Smooth muscle cell (in vitro differentiated cells): ENCODE measurements around the gene DNMT1. TPM values are rescaled to one million over a fixed set of nuclear protein-coding genes. Genes with fewer than 3 reads are reported as not detected.

Source experiments
- DNase-seq: peaks from one replicate; lab custom pipeline; 2025; ENCODE audit not compliant: unreplicated experiment; lab: John Stamatoyannopoulos, UW
- H2AFZ ChIP-seq: fragments of 200-600 bp; sonication (generic); 2 replicates; pipeline ENCODE4 v1.6.0; 2016; ENCODE audit warnings: antibody characterized with exemption, low read depth, mild to moderate bottlenecking
- H3F3A ChIP-seq: fragments of 200-600 bp; sonication (generic); 2 replicates; pipeline ENCODE4 v1.6.0; 2017; ENCODE audit warnings: antibody characterized with exemption, low read depth
- H3K27ac ChIP-seq: fragments of 200-600 bp; sonication (generic); 2 replicates; pipeline ENCODE4 v1.5.1; 2016; ENCODE audit warnings: low read depth, mild to moderate bottlenecking
- H3K27me3 ChIP-seq: fragments of 200-600 bp; sonication (generic); 2 replicates; pipeline ENCODE4 v1.6.1; 2016; ENCODE audit warnings: low read depth, mild to moderate bottlenecking
- H3K36me3 ChIP-seq: fragments of 200-600 bp; sonication (generic); 2 replicates; pipeline ENCODE4 v1.5.1; 2016; ENCODE audit warnings: low read depth
- H3K4me1 ChIP-seq: fragments of 200-600 bp; sonication (generic); 2 replicates; pipeline ENCODE4 v1.5.1; 2016; ENCODE audit warnings: low read depth
- H3K4me2 ChIP-seq: fragments of 200-600 bp; sonication (generic); 2 replicates; pipeline ENCODE4 v1.6.0; 2016; ENCODE audit warnings: mild to moderate bottlenecking
- H3K4me3 ChIP-seq: fragments of 200-600 bp; sonication (generic); 2 replicates; pipeline ENCODE4 v1.5.1; 2016; ENCODE audit warnings: mild to moderate bottlenecking
- H3K79me2 ChIP-seq: fragments of 200-600 bp; sonication (generic); 2 replicates; pipeline ENCODE4 v1.6.0; 2016; ENCODE audit warnings: low read depth, mild to moderate bottlenecking
- H3K9ac ChIP-seq: fragments of 200-600 bp; sonication (generic); 2 replicates; pipeline ENCODE4 v1.6.0; 2016; ENCODE audit warnings: low read depth
- H3K9me3 ChIP-seq: fragments of 200-600 bp; sonication (generic); replicated peaks from 2 replicates; pipeline ENCODE4 v1.5.1; 2016; ENCODE audit warnings: low read depth
- H4K20me1 ChIP-seq: fragments of 200-600 bp; sonication (generic); 2 replicates; pipeline ENCODE4 v1.6.0; 2016; ENCODE audit warnings: low read depth
- whole genome bisulfite sequencing: methylation state at CpG from one replicate; pipeline ENCODE4 v1.1.7; 2016; ENCODE audit warnings: low lambda C conversion rate; 5-methylcytosine and 5-hydroxymethylcytosine counted together
- polyA plus RNA-seq: library from polyadenylated mRNA; unstranded; fragments of >200 nt; fragmentation: Nextera tagmentation; extraction: Ambion mirVana; gene quantifications from 2 replicates; pipeline ENCODE4 v1.2.1, GENCODE V29; 2016
- total RNA-seq: library from RNA; depleted of rRNA; stranded (reverse); fragments of >200 nt; gene quantifications from 2 replicates; pipeline ENCODE4 v1.2.3, GENCODE V29; 2014
- TF ChIP-seq, protein P1 (sequence below): fragments of 200-600 bp; sonication (generic); IDR thresholded peaks from 2 replicates; pipeline ENCODE4 v1.5.1; 2017; ENCODE audit warnings: borderline replicate concordance, mild to moderate bottlenecking, antibody characterized with exemption; ENCODE audit not compliant: insufficient read depth, poor library complexity, severe bottlenecking

DNMT1 gene
- total and polyA plus RNA-seq, 2 experiments from 2014 or later = 39.5 to 56.7 TPM

DNA sequence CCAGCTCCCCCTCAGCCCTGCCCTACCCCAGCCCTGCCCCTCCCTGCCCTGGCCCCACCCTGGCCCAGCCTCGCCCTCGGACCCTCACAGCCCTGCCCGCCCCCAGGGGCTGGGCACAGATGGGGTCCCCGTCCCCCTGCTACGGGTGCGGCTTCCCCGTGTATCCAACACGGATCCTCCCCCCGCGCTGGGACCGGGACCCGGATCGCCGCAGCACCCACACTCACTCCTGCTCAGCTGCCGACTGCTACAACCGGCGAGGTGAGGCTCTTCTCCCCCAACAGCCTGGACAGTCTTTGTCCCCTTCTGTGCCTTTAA, 103.4 kb downstream of the DNMT1 start:
- Histone ChIP-seq H3K36me3 (no peaks in the 10 kb centered on the region), H3K4me2 (no peak overlapping the region), H3K4me3 (no peak overlapping the region), H2AFZ (no peak overlapping the region), H3K27ac (no peak overlapping the region), H3F3A (peaks cover 9% of the 10 kb centered on the region), H3K79me2 (no peaks in the 10 kb centered on the region), H3K9ac (no peak overlapping the region), H3K4me1 (no peaks in the 10 kb centered on the region), H3K9me3 (no peaks in the 10 kb centered on the region), H4K20me1 (no peaks in the 10 kb centered on the region), H3K27me3 (no peaks in the 10 kb centered on the region)
- 96% methylated on average over 11 of the region's 17 CpGs for WGBS
- TF ChIP-seq, protein P1, sequence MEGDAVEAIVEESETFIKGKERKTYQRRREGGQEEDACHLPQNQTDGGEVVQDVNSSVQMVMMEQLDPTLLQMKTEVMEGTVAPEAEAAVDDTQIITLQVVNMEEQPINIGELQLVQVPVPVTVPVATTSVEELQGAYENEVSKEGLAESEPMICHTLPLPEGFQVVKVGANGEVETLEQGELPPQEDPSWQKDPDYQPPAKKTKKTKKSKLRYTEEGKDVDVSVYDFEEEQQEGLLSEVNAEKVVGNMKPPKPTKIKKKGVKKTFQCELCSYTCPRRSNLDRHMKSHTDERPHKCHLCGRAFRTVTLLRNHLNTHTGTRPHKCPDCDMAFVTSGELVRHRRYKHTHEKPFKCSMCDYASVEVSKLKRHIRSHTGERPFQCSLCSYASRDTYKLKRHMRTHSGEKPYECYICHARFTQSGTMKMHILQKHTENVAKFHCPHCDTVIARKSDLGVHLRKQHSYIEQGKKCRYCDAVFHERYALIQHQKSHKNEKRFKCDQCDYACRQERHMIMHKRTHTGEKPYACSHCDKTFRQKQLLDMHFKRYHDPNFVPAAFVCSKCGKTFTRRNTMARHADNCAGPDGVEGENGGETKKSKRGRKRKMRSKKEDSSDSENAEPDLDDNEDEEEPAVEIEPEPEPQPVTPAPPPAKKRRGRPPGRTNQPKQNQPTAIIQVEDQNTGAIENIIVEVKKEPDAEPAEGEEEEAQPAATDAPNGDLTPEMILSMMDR = no peak
- DNase-seq = no peak

DNA sequence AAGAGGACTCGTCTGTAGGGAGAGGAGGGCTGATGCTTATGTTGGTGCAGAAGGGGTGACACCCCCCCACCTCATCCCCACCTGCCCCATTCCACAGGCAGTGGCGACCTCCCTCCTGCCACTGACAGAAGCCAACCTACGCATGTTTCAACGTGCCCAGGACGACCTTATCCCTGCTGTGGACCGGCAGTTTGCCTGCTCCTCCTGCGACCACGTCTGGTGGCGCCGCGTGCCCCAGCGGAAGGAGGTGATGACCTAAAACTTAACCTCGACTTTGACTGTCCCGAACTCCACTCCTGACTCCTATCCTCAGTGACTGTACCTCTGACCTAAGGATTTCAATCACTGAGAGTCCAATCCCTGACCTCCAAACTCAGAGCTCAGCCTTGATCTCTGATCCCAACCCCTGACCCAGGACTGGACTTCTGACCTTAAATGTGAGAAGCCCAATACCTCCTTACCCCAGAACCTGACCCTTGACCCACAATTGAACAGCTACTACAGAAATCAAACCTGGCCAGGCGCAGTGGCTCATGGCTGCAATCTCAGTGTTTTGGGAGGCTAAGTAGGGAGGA, 104.9 kb downstream of the DNMT1 start:
- H3K9ac ChIP-seq = no peak overlapping the region
- H3K27ac ChIP-seq = no peak overlapping the region
- H3K4me2 ChIP-seq = no peak overlapping the region
- no peaks in the 10 kb centered on the region for H3K4me1 ChIP-seq
- no peaks in the 10 kb centered on the region for H3K9me3 ChIP-seq
- no peak overlapping the region for H2AFZ ChIP-seq
- H3K4me3 ChIP-seq = no peak overlapping the region
- no peak for DNase-seq
- H4K20me1 ChIP-seq = no peaks in the 10 kb centered on the region
- peaks cover 5% of the 10 kb centered on the region for H3K27me3 ChIP-seq
- no peaks in the 10 kb centered on the region for H3F3A ChIP-seq
- TF ChIP-seq, protein P1 = no peak
- H3K79me2 ChIP-seq = no peaks in the 10 kb centered on the region
- 88% methylated on average over 15 of the region's 15 CpGs for WGBS
- H3K36me3 ChIP-seq = no peaks in the 10 kb centered on the region

DNA sequence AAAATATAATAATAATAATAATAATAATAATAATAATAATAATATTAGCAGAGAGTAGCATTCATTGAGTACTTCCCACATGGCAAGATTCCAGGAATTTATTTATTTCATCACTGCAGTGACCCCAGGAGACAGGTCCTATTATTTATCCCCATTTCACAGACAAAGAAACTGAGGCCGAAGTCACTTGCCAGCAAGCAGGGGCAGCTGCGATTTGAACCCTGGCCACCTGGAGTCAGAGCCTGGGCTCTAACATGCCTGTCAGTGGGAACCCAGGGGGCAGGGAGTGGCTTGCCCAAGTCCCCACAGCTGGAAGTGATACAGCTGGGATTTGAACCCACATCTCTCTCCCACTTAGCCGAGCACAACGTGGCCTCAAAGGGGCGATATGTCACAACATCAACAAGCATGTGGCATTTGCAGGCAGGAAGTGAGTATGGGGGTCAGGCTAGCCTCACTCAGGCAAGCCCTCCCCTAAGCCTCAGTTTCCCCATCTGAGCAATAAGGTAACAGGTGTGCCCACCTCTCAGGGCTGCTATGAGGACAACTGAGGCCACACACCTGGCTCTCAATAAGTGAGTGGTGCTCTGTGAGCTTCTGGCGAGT, 105.7 kb downstream of the DNMT1 start:
- no peak overlapping the region for H2AFZ ChIP-seq
- TF ChIP-seq, protein P1 = no peak
- H3K4me2 ChIP-seq = no peak overlapping the region
- H3K9me3 ChIP-seq = no peaks in the 10 kb centered on the region
- no peaks in the 10 kb centered on the region for H3K4me1 ChIP-seq
- H3F3A ChIP-seq = no peaks in the 10 kb centered on the region
- DNase-seq = no peak
- no peak overlapping the region for H3K4me3 ChIP-seq
- no peak overlapping the region for H3K9ac ChIP-seq
- no peaks in the 10 kb centered on the region for H3K79me2 ChIP-seq
- 91% methylated on average over 6 of the region's 6 CpGs for WGBS
- no peaks in the 10 kb centered on the region for H4K20me1 ChIP-seq
- no peaks in the 10 kb centered on the region for H3K36me3 ChIP-seq
- H3K27ac ChIP-seq = no peak overlapping the region
- peaks cover 5% of the 10 kb centered on the region for H3K27me3 ChIP-seq
